H9 (cell line): ENCODE data around the gene PDE3B. TPM values are rescaled to one million over a fixed set of nuclear protein-coding genes. Genes with fewer than 3 reads are reported as not detected.

Experiments
- DNase-seq: peaks from one replicate; pipeline ENCODE4 v3.0.0-alpha.2; 2017
- H2AFZ ChIP-seq: one replicate; pipeline ENCODE4 v1.6.1; 2013; ENCODE audit warnings: mild to moderate bottlenecking, low read length, control low read depth, moderate library complexity
- H2AK5ac ChIP-seq: 2 replicates; pipeline ENCODE4 v1.6.1; 2013; ENCODE audit warnings: low read length, control low read depth, mixed read lengths; ENCODE audit not compliant: insufficient read length
- H2BK120ac ChIP-seq: one replicate; pipeline ENCODE4 v1.6.1; 2013; ENCODE audit warnings: low read depth, mild to moderate bottlenecking, low read length, control low read depth, inconsistent platforms; ENCODE audit not compliant: poor library complexity, severe bottlenecking
- H2BK12ac ChIP-seq: 2 replicates; pipeline ENCODE4 v1.6.1; 2013; ENCODE audit warnings: low read length, control low read depth, mixed read lengths, low read depth; ENCODE audit not compliant: insufficient read length
- H2BK15ac ChIP-seq: 2 replicates; pipeline ENCODE4 v1.6.1; 2013; ENCODE audit warnings: low read depth, low read length, control low read depth
- H2BK20ac ChIP-seq: one replicate; pipeline ENCODE4 v1.6.1; 2013; ENCODE audit warnings: low read depth, mild to moderate bottlenecking, low read length, control low read depth, inconsistent platforms; ENCODE audit not compliant: poor library complexity, severe bottlenecking
- H2BK5ac ChIP-seq: 2 replicates; pipeline ENCODE4 v1.6.1; 2013; ENCODE audit warnings: low read length, control low read depth, mixed read lengths; ENCODE audit not compliant: insufficient read length
- H3K14ac ChIP-seq: 2 replicates; pipeline ENCODE4 v1.6.1; 2013; ENCODE audit warnings: low read length, control low read depth; ENCODE audit not compliant: insufficient read depth
- H3K18ac ChIP-seq: 2 replicates; pipeline ENCODE4 v1.6.1; 2013; ENCODE audit warnings: low read depth, mild to moderate bottlenecking, mixed read lengths, low read length, control low read depth; ENCODE audit not compliant: insufficient read length
- H3K23ac ChIP-seq: 2 replicates; pipeline ENCODE4 v1.6.1; 2013; ENCODE audit warnings: low read length, control low read depth, mixed read lengths, low read depth; ENCODE audit not compliant: insufficient read length
- H3K23me2 ChIP-seq: 2 replicates; pipeline ENCODE4 v1.6.1; 2013; ENCODE audit warnings: low read depth, mild to moderate bottlenecking, mixed read lengths, low read length, control low read depth; ENCODE audit not compliant: insufficient read length, poor library complexity, severe bottlenecking
- H3K27ac ChIP-seq: 2 replicates; pipeline ENCODE4 v1.5.1; 2013; ENCODE audit warnings: low read length, control low read depth, mixed read lengths, low read depth; ENCODE audit not compliant: insufficient read length
- H3K27me3 ChIP-seq: 2 replicates; pipeline ENCODE4 v1.6.1; 2013; ENCODE audit warnings: low read length, control low read depth, inconsistent platforms; ENCODE audit not compliant: insufficient read depth
- H3K4ac ChIP-seq: 2 replicates; pipeline ENCODE4 v1.6.1; 2013; ENCODE audit warnings: low read depth, mild to moderate bottlenecking, control low read depth, inconsistent platforms, low read length, moderate library complexity
- H3K4me1 ChIP-seq: 2 replicates; pipeline ENCODE4 v1.6.1; 2013; ENCODE audit warnings: low read length, control low read depth, inconsistent platforms; ENCODE audit not compliant: insufficient read depth
- H3K4me2 ChIP-seq: 2 replicates; pipeline ENCODE4 v1.6.1; 2013; ENCODE audit warnings: low read length, control low read depth, mixed read lengths; ENCODE audit not compliant: insufficient read length, insufficient read depth
- H3K56ac ChIP-seq: 2 replicates; pipeline ENCODE4 v1.6.1; 2013; ENCODE audit warnings: low read depth, mild to moderate bottlenecking, mixed read lengths, low read length, control low read depth; ENCODE audit not compliant: insufficient read length
- H3K79me1 ChIP-seq: 2 replicates; pipeline ENCODE4 v1.6.1; 2013; ENCODE audit warnings: low read depth, mild to moderate bottlenecking, moderate library complexity, low read length, control low read depth, inconsistent platforms; ENCODE audit not compliant: insufficient read depth, poor library complexity, severe bottlenecking
- H3K79me2 ChIP-seq: 2 replicates; pipeline ENCODE4 v1.6.1; 2013; ENCODE audit warnings: low read length, control low read depth, inconsistent platforms; ENCODE audit not compliant: insufficient read depth
- H3K9ac ChIP-seq: 2 replicates; pipeline ENCODE4 v1.6.1; 2013; ENCODE audit warnings: low read length, control low read depth, mixed read lengths; ENCODE audit not compliant: insufficient read length; ENCODE audit errors: extremely low read depth
- H3K9me3 ChIP-seq: one replicate; pipeline ENCODE4 v1.6.1; 2013; ENCODE audit warnings: low read depth, low read length, inconsistent platforms; ENCODE audit not compliant: control insufficient read depth
- H3T11ph ChIP-seq: one replicate; pipeline ENCODE4 v1.6.1; 2013; ENCODE audit warnings: mild to moderate bottlenecking, low read length, control low read depth, inconsistent platforms
- H4K20me1 ChIP-seq: one replicate; pipeline ENCODE4 v1.6.1; 2013; ENCODE audit not compliant: control insufficient read depth, insufficient read length, insufficient read depth
- H4K5ac ChIP-seq: 2 replicates; pipeline ENCODE4 v1.6.1; 2013; ENCODE audit warnings: low read depth, mild to moderate bottlenecking, mixed read lengths, low read length, control low read depth; ENCODE audit not compliant: insufficient read length
- H4K8ac ChIP-seq: replicated peaks from 2 replicates; pipeline ENCODE4 v1.6.1; 2013; ENCODE audit warnings: low read length, control low read depth, mixed read lengths, low read depth; ENCODE audit not compliant: insufficient read length
- H4K91ac ChIP-seq: 2 replicates; pipeline ENCODE4 v1.6.1; 2013; ENCODE audit warnings: low read depth, mild to moderate bottlenecking, moderate library complexity, mixed read lengths, low read length, control low read depth; ENCODE audit not compliant: insufficient read length
- H3K27ac Mint-ChIP-seq, 3 experiments: 2 replicates in 2 of 3; 3 replicates in 1 of 3; pipeline ENCODE4 v1.8.0; 2020 to 2021; ENCODE audit warnings: mixed read lengths in 3 of 3, mild to moderate bottlenecking in 1 of 3, moderate library complexity in 1 of 3
- H3K27me3 Mint-ChIP-seq: 2 replicates; pipeline ENCODE4 v1.8.0; 2021; ENCODE audit warnings: low read depth, mild to moderate bottlenecking, moderate library complexity, mixed read lengths
- H3K36me3 Mint-ChIP-seq, 3 experiments: 2 replicates in 2 of 3; 3 replicates in 1 of 3; pipeline ENCODE4 v1.8.0; 2020 to 2021; ENCODE audit warnings: low read depth in 3 of 3, mixed read lengths in 3 of 3; ENCODE audit not compliant: insufficient read depth in 1 of 3
- H3K4me1 Mint-ChIP-seq, 2 experiments: 2 replicates each; pipeline ENCODE4 v1.8.0; 2020; ENCODE audit warnings: mixed read lengths in 2 of 2
- H3K4me3 Mint-ChIP-seq, 2 experiments: 2 replicates in 1 of 2; 3 replicates in 1 of 2; pipeline ENCODE4 v1.8.0; 2020 to 2021; ENCODE audit warnings: mild to moderate bottlenecking in 2 of 2, mixed read lengths in 2 of 2, moderate library complexity in 1 of 2
- H3K9me3 Mint-ChIP-seq, 2 experiments: 2 replicates in 1 of 2; 3 replicates in 1 of 2; pipeline ENCODE4 v1.8.0; 2020; ENCODE audit warnings: mild to moderate bottlenecking in 2 of 2, mixed read lengths in 2 of 2, moderate library complexity in 1 of 2
- WGBS: extraction: QIAGEN DNeasy Blood & Tissue Kit; methylation state at CpG from one replicate; pipeline ENCODE4 v1.1.7; 2013; ENCODE audit warnings: missing lambda C conversion rate, low lambda C conversion rate, mixed read lengths; ENCODE audit not compliant: insufficient read length; ENCODE audit errors: extremely low coverage; 5-methylcytosine and 5-hydroxymethylcytosine counted together
- total RNA-seq: library from RNA; stranded (reverse); gene quantifications from 2 replicates; pipeline ENCODE4 v1.2.1, GENCODE V29; 2021
- TF ChIP-seq, protein P1 (sequence below): fragments of 200-600 bp; sonication (generic); conservative IDR thresholded peaks from 3 replicates; pipeline ENCODE4 v1.8.0; 2021; ENCODE audit warnings: antibody characterized with exemption, mild to moderate bottlenecking

The PDE3B gene
- total RNA-seq, 1 experiment from 2014 or later: 6.6 TPM

DNA sequence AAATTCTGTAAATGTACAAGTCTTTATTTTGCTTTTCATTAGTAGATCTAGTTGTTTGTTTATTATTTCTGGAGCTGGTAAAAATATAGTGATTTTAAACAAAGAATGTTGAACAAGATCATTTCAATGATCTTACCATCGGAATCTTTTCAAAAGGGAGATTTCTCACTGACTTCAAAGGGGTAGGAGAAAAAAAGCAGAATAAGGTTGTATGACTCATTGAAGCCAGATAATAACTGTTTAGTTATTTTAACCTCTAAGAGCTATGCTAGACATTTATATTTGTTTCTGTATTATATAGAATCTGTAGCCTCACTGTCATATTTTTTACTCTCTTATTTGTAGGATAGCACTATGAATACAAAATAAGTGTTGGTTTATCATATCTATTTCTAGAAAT is 8.1 kb upstream of the PDE3B start:
- H3K9me3 ChIP-seq: no peaks in the 10 kb centered on the region
- H2AK5ac ChIP-seq: no peak overlapping the region
- no peak overlapping the region for H2BK5ac ChIP-seq
- no peaks in the 10 kb centered on the region for H3K4me1 ChIP-seq
- no peaks in the 10 kb centered on the region for H3K23me2 ChIP-seq
- H3K79me2 ChIP-seq: no peaks in the 10 kb centered on the region
- H3K27ac ChIP-seq: no peak overlapping the region
- Mint-ChIP-seq H3K4me3 (no peak overlapping the region), H3K36me3 (peaks cover 2 to 10% (median 8%) of the 10 kb centered on the region in 3 experiments; a peak in 6 of 7 replicates), H3K27ac (no peak overlapping the region), H3K9me3 (peaks cover 3 to 6% of the 10 kb centered on the region in 2 experiments; a peak in 2 of 5 replicates), H3K27me3 (peaks cover 25% of the 10 kb centered on the region), H3K4me1 (peaks cover 8% of the 10 kb centered on the region in 2 experiments)
- TF ChIP-seq, protein P1, sequence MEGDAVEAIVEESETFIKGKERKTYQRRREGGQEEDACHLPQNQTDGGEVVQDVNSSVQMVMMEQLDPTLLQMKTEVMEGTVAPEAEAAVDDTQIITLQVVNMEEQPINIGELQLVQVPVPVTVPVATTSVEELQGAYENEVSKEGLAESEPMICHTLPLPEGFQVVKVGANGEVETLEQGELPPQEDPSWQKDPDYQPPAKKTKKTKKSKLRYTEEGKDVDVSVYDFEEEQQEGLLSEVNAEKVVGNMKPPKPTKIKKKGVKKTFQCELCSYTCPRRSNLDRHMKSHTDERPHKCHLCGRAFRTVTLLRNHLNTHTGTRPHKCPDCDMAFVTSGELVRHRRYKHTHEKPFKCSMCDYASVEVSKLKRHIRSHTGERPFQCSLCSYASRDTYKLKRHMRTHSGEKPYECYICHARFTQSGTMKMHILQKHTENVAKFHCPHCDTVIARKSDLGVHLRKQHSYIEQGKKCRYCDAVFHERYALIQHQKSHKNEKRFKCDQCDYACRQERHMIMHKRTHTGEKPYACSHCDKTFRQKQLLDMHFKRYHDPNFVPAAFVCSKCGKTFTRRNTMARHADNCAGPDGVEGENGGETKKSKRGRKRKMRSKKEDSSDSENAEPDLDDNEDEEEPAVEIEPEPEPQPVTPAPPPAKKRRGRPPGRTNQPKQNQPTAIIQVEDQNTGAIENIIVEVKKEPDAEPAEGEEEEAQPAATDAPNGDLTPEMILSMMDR: no peak
- H2BK120ac ChIP-seq: no peak overlapping the region
- H2AFZ ChIP-seq: no peak overlapping the region
- H3K18ac ChIP-seq: no peak overlapping the region
- no peak overlapping the region for H4K5ac ChIP-seq
- H4K20me1 ChIP-seq: no peaks in the 10 kb centered on the region
- H3K56ac ChIP-seq: no peak overlapping the region
- H3K4me2 ChIP-seq: no peak overlapping the region
- no peak overlapping the region for H3K23ac ChIP-seq
- H2BK20ac ChIP-seq: no peak overlapping the region
- H2BK12ac ChIP-seq: no peak overlapping the region
- H4K91ac ChIP-seq: no peak overlapping the region
- no peak overlapping the region for H3K4ac ChIP-seq
- no peak overlapping the region for H4K8ac ChIP-seq
- no peak for DNase-seq
- WGBS: no CpG with 5 or more reads among the region's 1 CpG
- no peak overlapping the region for H3T11ph ChIP-seq
- no peak overlapping the region for H3K14ac ChIP-seq
- H2BK15ac ChIP-seq: no peak overlapping the region
- H3K9ac ChIP-seq: no peak overlapping the region
- no peaks in the 10 kb centered on the region for H3K79me1 ChIP-seq
- H3K27me3 ChIP-seq: no peaks in the 10 kb centered on the region
